ENCODE measurements around the gene GRHL1. TPM values are rescaled to one million over a fixed set of nuclear protein-coding genes. Genes with fewer than 3 reads are reported as not detected.

Gene GRHL1
- total and polyA plus RNA-seq, 9 of the 15 experiments (the other 6 are each of a cell fraction or from before 2014, with no cell fraction given): 1.7 to 6.1 (median 4.7) TPM

- TF ChIP-seq ZNF511 (CRISPR knock-in tag; IDR thresholded peaks at IDR 0.05): peak; percentile 44; the same call in 1 of the 2 replicates
Observed at GRCh38 chr2:10043256-10043905, 91.9 kb downstream of the GRHL1 start, which contains the start of gene KLF11 (continued).

GRCh38 chr2:10043906-10044601, 92.6 kb downstream of the GRHL1 start:
- H3K9me3 ChIP-seq (replicated peaks; ENCODE audit: control insufficient read depth, insufficient read depth, low read depth, low read length): 0 out of 2 replicates have a peak, but pooled peaks cover 2% of the 10 kb centered on the region
- peak overlapping the region; percentile 61 for H3K4me3 ChIP-seq
- intact Hi-C loops (cut with micrococcal nuclease) (no loop called here), in situ Hi-C loops (cut with MboI) (no loop called here)
- ATAC-seq (peak; percentile 91), FAIRE-seq (peak; percentile 80), DNase-seq (ENCODE audit: extremely low read depth in 1 of 4, low spot score in 3 of 4) (peak; percentile 89 to 98 (median 94))
- H3K79me2 ChIP-seq (ENCODE audit: control insufficient read depth, insufficient read depth, low read length): peaks cover 29% of the 10 kb centered on the region
- peaks cover 7 to 59% of the 10 kb centered on the region in 2 experiments; a peak in 4 of 5 replicates for H3K4me1 ChIP-seq (replicated peaks in 1 of 2; ENCODE audit: control insufficient read depth in 2 of 2, insufficient read depth in 2 of 2, low read length in 2 of 2)
- no peaks in the 10 kb centered on the region for H3K27me3 ChIP-seq (ENCODE audit: control insufficient read depth in 2 of 2, insufficient read depth in 2 of 2, low read length in 2 of 2)
- BruUV-seq (replicated peaks): no TSS peak
- peak overlapping the region; percentile 76 for H3K4me2 ChIP-seq (ENCODE audit: insufficient read depth, low read length)
- 0% methylated on average over 14 of the region's 90 CpGs for WGBS (ENCODE audit: insufficient coverage, low coverage, missing lambda C conversion rate)
- H3K9ac ChIP-seq (ENCODE audit: insufficient read depth in 1 of 2, low read depth in 2 of 2, low read length in 2 of 2): peak overlapping the region; percentile 83 to 94
- H3K27ac ChIP-seq (ENCODE audit: extremely low read depth, low read depth, low read length): peak overlapping the region; percentile 99
- peaks cover 7% of the 10 kb centered on the region for H3K9me1 ChIP-seq (ENCODE audit: control insufficient read depth, insufficient read depth, low read length)
- H3K36me3 ChIP-seq (ENCODE audit: control insufficient read depth, insufficient read depth, low read length): peaks cover 36% of the 10 kb centered on the region
- POLR2A ChIA-PET: interaction anchor here (0.6 to 2.9 kb wide), 9 partner anchors 8 to 410 kb away, joined by 3 to 18 read pairs (median 4); no protein-coding TSS in a partner anchor
- peaks cover 8% of the 10 kb centered on the region; the same call in 1 of the 2 replicates for H4K20me1 ChIP-seq (replicated peaks; ENCODE audit: control insufficient read depth, insufficient read depth, low read length)
- CTCF ChIA-PET (ENCODE audit: low intra/inter-chr PET ratio): interaction anchor here (0.6 kb wide), 2 partner anchors 208 to 245 kb away, joined by 4 to 5 read pairs; no protein-coding TSS in a partner anchor
- peak overlapping the region; percentile 91 for H2AFZ ChIP-seq (ENCODE audit: low read depth, low read length)
- TF ChIP-seq CCNT2 (IDR thresholded peaks at IDR 0.05; ENCODE audit: borderline replicate concordance, extremely low read depth, insufficient read length, low read depth, low read length): peak; percentile 89
- TF ChIP-seq RNF2 (IDR thresholded peaks at IDR 0.05): no peak; the same call in 1 of the 2 replicates
- TF ChIP-seq NCOA1 (IDR thresholded peaks at IDR 0.05; ENCODE audit: low read depth): no peak
- 0 out of 2 replicates have a peak, but pooled peaks have one; percentile 16 for TF ChIP-seq ATF4 (CRISPR knock-in tag; IDR thresholded peaks at IDR 0.05)
- TF ChIP-seq SP1 (CRISPR knock-in tag; IDR thresholded peaks at IDR 0.05): peak; percentile 95
- peak; percentile 76; the same call in 1 of the 2 replicates for TF ChIP-seq IRF1 (CRISPR knock-in tag; IDR thresholded peaks at IDR 0.05; ENCODE audit: borderline replicate concordance)
- peak; percentile 1 to 42; a peak in 1 of 4 replicates for TF ChIP-seq NONO (IDR thresholded peaks at IDR 0.05; ENCODE audit: low read depth in 2 of 2, low read length in 1 of 2)
- TF ChIP-seq MBD2 (IDR thresholded peaks at IDR 0.05; ENCODE audit: borderline replicate concordance, low read depth): peak; percentile 20; the same call in 1 of the 2 replicates
- TF ChIP-seq ZNF740 (CRISPR knock-in tag; IDR thresholded peaks at IDR 0.05): peak; percentile 57; the same call in 1 of the 2 replicates
- no peak for TF ChIP-seq ZNF740 (tag; IDR thresholded peaks at IDR 0.05)
- peak in 1 of 2 experiments; percentile 66; a peak in 2 of 4 replicates for TF ChIP-seq SIN3A (IDR thresholded peaks at IDR 0.05; ENCODE audit: borderline replicate concordance in 2 of 2, control insufficient read depth in 1 of 2, low read depth in 2 of 2, low read length in 2 of 2)
- TF ChIP-seq HDAC2 (IDR thresholded peaks at IDR 0.05): peak; percentile 35; the same call in 1 of the 2 replicates
- TF ChIP-seq PHF20 (IDR thresholded peaks at IDR 0.05; ENCODE audit: partially characterized antibody): peak; percentile 60
- peak; percentile 52; the same call in 1 of the 2 replicates for TF ChIP-seq ELF1 (tag; IDR thresholded peaks at IDR 0.05)

Measured in K562 (cell line).